K562 (cell line): ENCODE data around the gene HJV. TPM values are rescaled to one million over a fixed set of nuclear protein-coding genes. Genes with fewer than 3 reads are reported as not detected.

Experiments
- BRCA1 ChIP-seq, 2 experiments: fragments of 450-650 bp in 1 of 2; sonication (generic) in 1 of 2; formaldehyde crosslinking in 1 of 2; IDR thresholded peaks; 2 replicates each; pipeline versions ENCODE4 v1.5.0 to v1.6.1; 2017 to 2020; ENCODE audit warnings: mild to moderate bottlenecking in 1 of 2, missing genetic modification reagents in 1 of 2
- CBFA2T2 ChIP-seq: fragments of 450-650 bp; conservative IDR thresholded peaks from 2 replicates; pipeline ENCODE4 v1.6.1; 2017; ENCODE audit warnings: mild to moderate bottlenecking
- CBX8 ChIP-seq: fragments of 200-600 bp; sonication (generic); IDR thresholded peaks from 2 replicates; pipeline ENCODE4 v1.6.1; 2012; ENCODE audit warnings: borderline replicate concordance, mixed run types, low read depth, mild to moderate bottlenecking, moderate library complexity, mixed read lengths, low read length, control low read depth, inconsistent platforms; ENCODE audit not compliant: poor library complexity, severe bottlenecking; ENCODE audit errors: extremely low read depth
- CHD1 ChIP-seq: fragments of 200-600 bp; sonication (generic); IDR thresholded peaks from one replicate; pipeline ENCODE4 v1.6.1; 2012; ENCODE audit warnings: mild to moderate bottlenecking, moderate library complexity, low read length, inconsistent platforms
- DIDO1 ChIP-seq: fragments of 450-650 bp; IDR thresholded peaks from 2 replicates; pipeline ENCODE4 v1.6.1; 2016; ENCODE audit warnings: low read depth, missing biosample characterization, missing genetic modification characterization
- FOXA3 ChIP-seq, 2 experiments: fragments of 450-650 bp in 1 of 2; sonication (generic) in 1 of 2; formaldehyde crosslinking; IDR thresholded peaks in 1 of 2; conservative IDR thresholded peaks in 1 of 2; 2 replicates each; pipeline versions ENCODE4 v1.4.0 to v1.8.0; 2020 to 2022; ENCODE audit warnings: mild to moderate bottlenecking in 2 of 2, missing genetic modification reagents in 1 of 2
- HNRNPH1 ChIP-seq: fragments of 200-400 bp; formaldehyde crosslinking; optimal IDR thresholded peaks from 2 replicates; pipeline ENCODE3; 2017; ENCODE audit warnings: low read depth, mild to moderate bottlenecking, low read length, moderate library complexity
- NBN ChIP-seq: fragments of 450-650 bp; IDR thresholded peaks from 2 replicates; pipeline ENCODE4 v1.6.1; 2016; ENCODE audit warnings: low read depth, mild to moderate bottlenecking
- NCOR1 ChIP-seq: fragments of 450-650 bp; IDR thresholded peaks from 2 replicates; pipeline ENCODE4 v1.6.1; 2016; ENCODE audit warnings: mild to moderate bottlenecking, moderate library complexity
- NEUROD1 ChIP-seq: fragments of 150-350 bp; IDR thresholded peaks from 2 replicates; pipeline ENCODE4 v1.6.1; 2014; ENCODE audit warnings: borderline replicate concordance, low read length, low read depth; ENCODE audit not compliant: partially characterized antibody
- RFX7 ChIP-seq: fragments of 250-450 bp; sonication (Bioruptor Pico); IDR thresholded peaks from 2 replicates; pipeline ENCODE4 v1.5.1; 2021; ENCODE audit warnings: mild to moderate bottlenecking
- SAFB2 ChIP-seq: fragments of 200-400 bp; formaldehyde crosslinking; IDR thresholded peaks from 2 replicates; pipeline ENCODE4 v1.6.1; 2018; ENCODE audit warnings: borderline replicate concordance, low read length, low read depth, moderate library complexity; ENCODE audit not compliant: severe bottlenecking
- SREBF1 ChIP-seq: fragments of 150-350 bp; IDR thresholded peaks from 2 replicates; pipeline ENCODE4 v1.6.1; 2014; ENCODE audit warnings: antibody characterized with exemption, low read depth, low read length, borderline replicate concordance
- TRIM28 ChIP-seq: fragments of 450-650 bp; IDR thresholded peaks from 2 replicates; pipeline ENCODE4 v1.6.1; 2017
- ZNF134 ChIP-seq: fragments of 250-450 bp; sonication (Bioruptor Pico); conservative IDR thresholded peaks from 2 replicates; pipeline ENCODE4 v1.4.0; 2020
- ZNF175 ChIP-seq: fragments of 200-800 bp; sonication (Bioruptor generic); IDR thresholded peaks from 2 replicates; pipeline ENCODE4 v1.6.1; 2016; ENCODE audit warnings: low read depth, mild to moderate bottlenecking, missing genetic modification characterization, missing compliant biosample characterization
- ZNF696 ChIP-seq: fragments of 250-450 bp; sonication (Bioruptor Pico); conservative IDR thresholded peaks from 2 replicates; pipeline ENCODE4 v1.4.0; 2020; ENCODE audit warnings: mild to moderate bottlenecking, moderate library complexity
- polyA plus RNA-seq, 8 experiments: library from polyadenylated mRNA; depleted of rRNA in 4 of 8; stranded (reverse) in 5 of 8; unstranded in 3 of 8; fragments of >200 nt; fragmentation: Nextera tagmentation in 2 of 8; fragmentation: Illumina TruSeq in 1 of 8; extraction: Ambion mirVana in 2 of 8; extraction: Trizol in 1 of 8; gene quantifications; 2 replicates each; pipeline versions ENCODE4 v1.2.1 to v1.2.3, GENCODE V29; 2011 to 2014; ENCODE audit warnings: inconsistent platforms in 1 of 8, missing spikeins in 1 of 8
- total RNA-seq, 7 experiments: library from RNA; depleted of rRNA in 6 of 7; stranded (reverse); fragments of >200 nt in 6 of 7; fragmentation: Illumina TruSeq in 2 of 7; extraction: Trizol in 2 of 7; gene quantifications; 2 replicates each; pipeline versions ENCODE4 v1.2.1 to v1.2.3, GENCODE V29; 2011 to 2021; ENCODE audit warnings: low replicate concordance in 1 of 7
- TF ChIP-seq, protein P1 (sequence below): fragments of 150-350 bp; IDR thresholded peaks from 2 replicates; pipeline ENCODE4 v1.6.1; 2014; ENCODE audit warnings: low read depth, mild to moderate bottlenecking, low read length, borderline replicate concordance
- TF ChIP-seq, protein P2 (sequence below): fragments of 250-450 bp; sonication (Bioruptor Pico); IDR thresholded peaks from 2 replicates; pipeline ENCODE4 v1.8.0; 2022; ENCODE audit warnings: inconsistent platforms
- TF ChIP-seq, protein P3 (sequence below): fragments of 450-650 bp; conservative IDR thresholded peaks from 2 replicates; pipeline ENCODE4 v1.6.1; 2016; ENCODE audit warnings: missing genetic modification characterization, low read depth, mild to moderate bottlenecking, missing compliant biosample characterization, moderate library complexity

Gene HJV
- total and polyA plus RNA-seq, 9 of the 15 experiments (the other 6 are each of a cell fraction or from before 2014, with no cell fraction given) = 1.0 to 6.6 (median 2.4) TPM

DNA sequence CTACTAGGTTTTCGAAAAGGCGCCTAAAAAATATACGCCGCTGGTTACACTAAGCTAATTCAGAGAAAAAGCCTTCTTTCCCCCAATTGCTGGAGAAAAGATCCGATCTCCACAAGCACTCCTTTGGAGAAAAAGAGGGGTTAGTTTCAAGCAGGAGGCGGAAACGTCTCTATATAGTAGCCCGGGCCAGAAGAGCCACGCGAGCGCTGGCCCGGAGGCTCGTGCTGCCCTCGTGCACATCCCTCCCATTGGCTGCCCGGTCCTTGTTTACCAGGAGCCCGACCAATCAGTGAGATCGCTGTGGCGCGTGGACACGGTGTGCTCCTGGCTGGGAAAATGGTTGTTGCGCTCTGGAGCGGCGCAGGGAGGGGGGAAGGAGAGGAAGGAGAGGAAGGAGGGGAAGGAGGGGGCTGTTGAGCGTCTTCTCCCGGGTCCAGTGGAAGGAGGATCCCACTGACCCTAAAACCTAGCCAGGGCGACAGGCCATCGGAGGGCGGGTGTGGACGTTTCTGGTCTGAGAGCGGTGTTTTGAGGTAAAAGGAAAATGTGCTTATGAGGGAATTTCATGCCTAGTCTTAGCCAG lies 25.0 kb downstream of the HJV start, which contains the start of gene TXNIP (continued):
- TF ChIP-seq, protein P1, sequence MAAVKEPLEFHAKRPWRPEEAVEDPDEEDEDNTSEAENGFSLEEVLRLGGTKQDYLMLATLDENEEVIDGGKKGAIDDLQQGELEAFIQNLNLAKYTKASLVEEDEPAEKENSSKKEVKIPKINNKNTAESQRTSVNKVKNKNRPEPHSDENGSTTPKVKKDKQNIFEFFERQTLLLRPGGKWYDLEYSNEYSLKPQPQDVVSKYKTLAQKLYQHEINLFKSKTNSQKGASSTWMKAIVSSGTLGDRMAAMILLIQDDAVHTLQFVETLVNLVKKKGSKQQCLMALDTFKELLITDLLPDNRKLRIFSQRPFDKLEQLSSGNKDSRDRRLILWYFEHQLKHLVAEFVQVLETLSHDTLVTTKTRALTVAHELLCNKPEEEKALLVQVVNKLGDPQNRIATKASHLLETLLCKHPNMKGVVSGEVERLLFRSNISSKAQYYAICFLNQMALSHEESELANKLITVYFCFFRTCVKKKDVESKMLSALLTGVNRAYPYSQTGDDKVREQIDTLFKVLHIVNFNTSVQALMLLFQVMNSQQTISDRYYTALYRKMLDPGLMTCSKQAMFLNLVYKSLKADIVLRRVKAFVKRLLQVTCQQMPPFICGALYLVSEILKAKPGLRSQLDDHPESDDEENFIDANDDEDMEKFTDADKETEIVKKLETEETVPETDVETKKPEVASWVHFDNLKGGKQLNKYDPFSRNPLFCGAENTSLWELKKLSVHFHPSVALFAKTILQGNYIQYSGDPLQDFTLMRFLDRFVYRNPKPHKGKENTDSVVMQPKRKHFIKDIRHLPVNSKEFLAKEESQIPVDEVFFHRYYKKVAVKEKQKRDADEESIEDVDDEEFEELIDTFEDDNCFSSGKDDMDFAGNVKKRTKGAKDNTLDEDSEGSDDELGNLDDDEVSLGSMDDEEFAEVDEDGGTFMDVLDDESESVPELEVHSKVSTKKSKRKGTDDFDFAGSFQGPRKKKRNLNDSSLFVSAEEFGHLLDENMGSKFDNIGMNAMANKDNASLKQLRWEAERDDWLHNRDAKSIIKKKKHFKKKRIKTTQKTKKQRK = no peak
- peak; percentile 26; the same call in 1 of the 2 replicates for TF ChIP-seq ZNF175 (CRISPR knock-in tag)
- TF ChIP-seq, protein P2, sequence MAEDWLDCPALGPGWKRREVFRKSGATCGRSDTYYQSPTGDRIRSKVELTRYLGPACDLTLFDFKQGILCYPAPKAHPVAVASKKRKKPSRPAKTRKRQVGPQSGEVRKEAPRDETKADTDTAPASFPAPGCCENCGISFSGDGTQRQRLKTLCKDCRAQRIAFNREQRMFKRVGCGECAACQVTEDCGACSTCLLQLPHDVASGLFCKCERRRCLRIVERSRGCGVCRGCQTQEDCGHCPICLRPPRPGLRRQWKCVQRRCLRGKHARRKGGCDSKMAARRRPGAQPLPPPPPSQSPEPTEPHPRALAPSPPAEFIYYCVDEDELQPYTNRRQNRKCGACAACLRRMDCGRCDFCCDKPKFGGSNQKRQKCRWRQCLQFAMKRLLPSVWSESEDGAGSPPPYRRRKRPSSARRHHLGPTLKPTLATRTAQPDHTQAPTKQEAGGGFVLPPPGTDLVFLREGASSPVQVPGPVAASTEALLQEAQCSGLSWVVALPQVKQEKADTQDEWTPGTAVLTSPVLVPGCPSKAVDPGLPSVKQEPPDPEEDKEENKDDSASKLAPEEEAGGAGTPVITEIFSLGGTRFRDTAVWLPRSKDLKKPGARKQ = no peak
- no peak for TF ChIP-seq SREBF1
- 0 out of 2 replicates have a peak, but pooled peaks have one; percentile 55 for TF ChIP-seq ZNF134 (CRISPR knock-in tag)
- no peak for TF ChIP-seq SAFB2
- no peak; the same call in 1 of the 2 replicates for TF ChIP-seq TRIM28
- no peak for TF ChIP-seq DIDO1 (tag)
- 0 out of 2 replicates have a peak, but pooled peaks have one; percentile 61 for TF ChIP-seq NBN
- peak; percentile 66 to 98 for TF ChIP-seq FOXA3 (CRISPR knock-in tag; conservative IDR thresholded peaks at IDR 0.05 in 1 of 2, IDR thresholded peaks at IDR 0.05 in 1 of 2)
- TF ChIP-seq NCOR1 = peak; percentile 92
- TF ChIP-seq NEUROD1 = peak; percentile 95
- no peak for TF ChIP-seq BRCA1 (IDR thresholded peaks at IDR 0.05)
- TF ChIP-seq BRCA1 (CRISPR knock-in tag; IDR thresholded peaks at IDR 0.05) = no peak
- TF ChIP-seq HNRNPH1 = no peak
- no peak for TF ChIP-seq ZNF696 (CRISPR knock-in tag)
- TF ChIP-seq, protein P3, sequence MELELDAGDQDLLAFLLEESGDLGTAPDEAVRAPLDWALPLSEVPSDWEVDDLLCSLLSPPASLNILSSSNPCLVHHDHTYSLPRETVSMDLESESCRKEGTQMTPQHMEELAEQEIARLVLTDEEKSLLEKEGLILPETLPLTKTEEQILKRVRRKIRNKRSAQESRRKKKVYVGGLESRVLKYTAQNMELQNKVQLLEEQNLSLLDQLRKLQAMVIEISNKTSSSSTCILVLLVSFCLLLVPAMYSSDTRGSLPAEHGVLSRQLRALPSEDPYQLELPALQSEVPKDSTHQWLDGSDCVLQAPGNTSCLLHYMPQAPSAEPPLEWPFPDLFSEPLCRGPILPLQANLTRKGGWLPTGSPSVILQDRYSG (tag) = no peak
- TF ChIP-seq RFX7 (CRISPR knock-in tag) = no peak
- no peak for TF ChIP-seq CBX8
- TF ChIP-seq CBFA2T2 = no peak
- peak; percentile 81 for TF ChIP-seq CHD1
